ENCODE measurements around the gene PARVB. TPM values are rescaled to one million over a fixed set of nuclear protein-coding genes. Genes with fewer than 3 reads are reported as not detected.

PARVB gene
- total and polyA plus RNA-seq, 2 of the 8 experiments (the other 6 are each of a cell fraction or from before 2014, with no cell fraction given): 14.5 to 18.6 TPM

- H3K79me1 ChIP-seq (ENCODE audit: low read depth, low read length): no peaks in the 10 kb centered on the region
- H3K27me3 ChIP-seq (replicated peaks in 1 of 4; ENCODE audit: control insufficient read depth in 3 of 4, extremely low read depth in 1 of 4, insufficient read depth in 3 of 4, low read length in 3 of 4): no peaks in the 10 kb centered on the region
- no peak overlapping the region for H2BK5ac ChIP-seq (ENCODE audit: low read depth, low read length)
- no peak overlapping the region for H3K27ac ChIP-seq (ENCODE audit: low read depth, low read length)
- H3K4me2 ChIP-seq (ENCODE audit: insufficient read depth in 1 of 2, low read depth in 2 of 2, low read length in 2 of 2): no peak overlapping the region
- no peak overlapping the region for H2BK120ac ChIP-seq (replicated peaks; ENCODE audit: low read depth, low read length)
- H2AFZ ChIP-seq (ENCODE audit: low read length): no peak overlapping the region
- no peaks in the 10 kb centered on the region for H3K79me2 ChIP-seq (ENCODE audit: control insufficient read depth in 1 of 2, insufficient read depth in 2 of 2, low read length in 2 of 2)
- H2BK15ac ChIP-seq (ENCODE audit: low read length): no peak overlapping the region
- no peak overlapping the region for H2AK5ac ChIP-seq (ENCODE audit: low read depth, low read length)
- no peaks in the 10 kb centered on the region for H3K4me1 ChIP-seq (replicated peaks in 1 of 4; ENCODE audit: control insufficient read depth in 3 of 4, insufficient read depth in 4 of 4, low read length in 3 of 4)
- H2BK20ac ChIP-seq (ENCODE audit: low read length): no peak overlapping the region
- no peak overlapping the region for H3K4me3 ChIP-seq (ENCODE audit: extremely low read depth in 1 of 4, insufficient read depth in 2 of 4, low read depth in 3 of 4, low read length in 4 of 4)
- no peak overlapping the region for H3K56ac ChIP-seq (replicated peaks; ENCODE audit: insufficient read length, low read depth, low read length)
- H3K9ac ChIP-seq (replicated peaks in 1 of 4; ENCODE audit: extremely low read depth in 1 of 4, low read depth in 3 of 4, low read length in 3 of 4): no peak overlapping the region
- no peak overlapping the region for H4K5ac ChIP-seq (ENCODE audit: insufficient read length, low read depth, low read length)
- H4K91ac ChIP-seq (replicated peaks; ENCODE audit: insufficient read length, low read length): no peak overlapping the region
- H3K18ac ChIP-seq (ENCODE audit: extremely low read depth, low read length): no peak overlapping the region
- no peak for FAIRE-seq
- no peak overlapping the region for H3K14ac ChIP-seq (ENCODE audit: insufficient read length)
- ChIA-PET CTCF (ENCODE audit: partially characterized antibody) (interaction anchor here (1.0 to 2.7 kb wide), 2 partner anchors 15 to 28 kb away, joined by 4 to 12 read pairs; no protein-coding TSS in a partner anchor), POLR2A (ENCODE audit: partially characterized antibody) (no interaction called here)
- H3K4ac ChIP-seq (replicated peaks; ENCODE audit: insufficient read length, low read depth, low read length): no peak overlapping the region
- DNase-seq (ENCODE audit: low read depth in 1 of 2, low spot score in 2 of 2): no peak
- H4K8ac ChIP-seq (ENCODE audit: extremely low read depth, insufficient read depth, low read length): no peak overlapping the region
- no peak overlapping the region for H3K23ac ChIP-seq (ENCODE audit: insufficient read length)
- H3K36me3 ChIP-seq (ENCODE audit: control insufficient read depth in 2 of 4, insufficient read depth in 4 of 4, low read length in 3 of 4): peaks cover 7 to 53% (median 32%) of the 10 kb centered on the region in 4 experiments; a peak in 5 of 8 replicates
- WGBS, 2 experiments (ENCODE audit: extremely low coverage in 1 of 2, insufficient coverage in 1 of 2, insufficient read length in 1 of 2, insufficient replicate concordance in 2 of 2, low coverage in 1 of 2, low lambda C conversion rate in 2 of 2, missing lambda C conversion rate in 1 of 2): 91% methylated on average over 4 of the region's 4 CpGs; no CpG with 5 or more reads in 1 of the 2 experiments
- H2BK12ac ChIP-seq (ENCODE audit: low read depth, low read length): no peak overlapping the region
- H3K9me3 ChIP-seq (ENCODE audit: insufficient read depth in 2 of 2, low read depth in 1 of 2, low read length in 1 of 2): no peaks in the 10 kb centered on the region
- H3K23me2 ChIP-seq (ENCODE audit: low read depth, low read length): peaks cover 3% of the 10 kb centered on the region; the same call in 1 of the 2 replicates
- peaks cover 0 to 3% of the 10 kb centered on the region in 2 experiments for H4K20me1 ChIP-seq (replicated peaks in 1 of 2; ENCODE audit: control insufficient read depth in 1 of 2, insufficient read depth in 2 of 2, low read length in 2 of 2)
- TF ChIP-seq ASH2L (IDR thresholded peaks at IDR 0.05; ENCODE audit: low read length) (no peak), POLR2A (IDR thresholded peaks at IDR 0.05; ENCODE audit: control extremely low read depth in 1 of 2, low read depth in 2 of 2, low read length in 2 of 2) (no peak), TCF12 (IDR thresholded peaks at IDR 0.05; ENCODE audit: low read depth, low read length) (no peak), E2F6 (IDR thresholded peaks at IDR 0.05) (no peak), POU5F1 (IDR thresholded peaks at IDR 0.05; ENCODE audit: low read depth, low read length) (no peak), JUND (IDR thresholded peaks at IDR 0.05; ENCODE audit: low read length) (no peak), SIN3A (conservative IDR thresholded peaks at IDR 0.05 in 1 of 2, IDR thresholded peaks at IDR 0.05 in 1 of 2; ENCODE audit: low read depth in 1 of 2, low read length in 2 of 2) (no peak), CHD2 (IDR thresholded peaks at IDR 0.05; ENCODE audit: low read length) (no peak), EP300 (IDR thresholded peaks at IDR 0.05; ENCODE audit: borderline replicate concordance in 1 of 2, low read depth in 2 of 2, low read length in 2 of 2) (no peak), RBBP5 (IDR thresholded peaks at IDR 0.05; ENCODE audit: borderline replicate concordance, low read depth, low read length) (no peak), SRF (IDR thresholded peaks at IDR 0.05; ENCODE audit: low read depth, low read length) (no peak), SP4 (IDR thresholded peaks at IDR 0.05; ENCODE audit: low read length) (no peak), BRCA1 (IDR thresholded peaks at IDR 0.05; ENCODE audit: low read depth, low read length) (no peak)
- TF ChIP-seq, protein P1, sequence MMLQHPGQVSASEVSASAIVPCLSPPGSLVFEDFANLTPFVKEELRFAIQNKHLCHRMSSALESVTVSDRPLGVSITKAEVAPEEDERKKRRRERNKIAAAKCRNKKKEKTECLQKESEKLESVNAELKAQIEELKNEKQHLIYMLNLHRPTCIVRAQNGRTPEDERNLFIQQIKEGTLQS (IDR thresholded peaks at IDR 0.05; ENCODE audit: insufficient read depth, low read depth, low read length): no peak
Measured at GRCh38 chr22:43978558-43978957, 45.5 kb upstream of the PARVB start.
